ENCODE measurements around the gene PGF.

The PGF gene

GRCh38 chr14:74891870-74892269 lies 63.5 kb downstream of the PGF start:
- DNase-seq, result no peak
